SK-N-SH (cell line): ENCODE measurements around the gene DCAF5. TPM values are rescaled to one million over a fixed set of nuclear protein-coding genes. Genes with fewer than 3 reads are reported as not detected.

Experiments used
- CTCF ChIA-PET: fragments of 300-600, 350-600 bp; formaldehyde crosslinking; extraction: SDS; loops from one replicate; lab custom pipeline; 2021; lab: Yijun Ruan, JAX
- POLR2A ChIA-PET: fragments of 350-600 bp; sonication (Branson Sonifier 250); formaldehyde crosslinking; extraction: SDS; loops from one replicate; lab custom pipeline; 2020; ENCODE audit warnings: antibody characterized with exemption, inconsistent platforms; lab: Yijun Ruan, JAX
- DNase-seq: peaks from one replicate; pipeline ENCODE4 v3.0.0; 2012
- H2AFZ ChIP-seq: fragments of 200-600 bp; sonication (generic); 2 replicates; pipeline ENCODE4 v1.8.1; 2016; ENCODE audit warnings: antibody characterized with exemption, mild to moderate bottlenecking, low read depth
- H3F3A ChIP-seq: fragments of 200-600 bp; sonication (generic); replicated peaks from 2 replicates; pipeline ENCODE3; 2016; ENCODE audit warnings: antibody characterized with exemption, mild to moderate bottlenecking; ENCODE audit not compliant: insufficient read depth
- H3K27ac ChIP-seq, 2 experiments: fragments of 200-500 bp in 1 of 2; fragments of 200-600 bp in 1 of 2; sonication (Bioruptor generic) in 1 of 2; sonication (generic), shearing (Covaris generic) in 1 of 2; 2 replicates each; pipeline versions ENCODE4 v1.5.1 to v1.6.1; 2014 to 2016; ENCODE audit warnings: low read depth in 2 of 2, inconsistent platforms in 1 of 2, low read length in 1 of 2, mild to moderate bottlenecking in 1 of 2, mixed read lengths in 1 of 2
- H3K27me3 ChIP-seq: fragments of 200-600 bp; sonication (generic), shearing (Covaris generic); 2 replicates; pipeline ENCODE4 v1.6.1; 2016; ENCODE audit warnings: mixed run types; ENCODE audit not compliant: insufficient read depth
- H3K36me3 ChIP-seq, 2 experiments: fragments of 200-500 bp in 1 of 2; fragments of 200-600 bp in 1 of 2; sonication (Bioruptor generic) in 1 of 2; sonication (generic) in 1 of 2; replicated peaks in 1 of 2; 2 replicates each; pipeline versions ENCODE3 to v1.5.1; 2014 to 2016; ENCODE audit warnings: low read length in 1 of 2, mild to moderate bottlenecking in 1 of 2; ENCODE audit not compliant: insufficient read depth in 2 of 2, control insufficient read depth in 1 of 2
- H3K4me1 ChIP-seq, 2 experiments: fragments of 200-500 bp in 1 of 2; fragments of 200-600 bp in 1 of 2; sonication (Bioruptor generic) in 1 of 2; sonication (generic), shearing (Covaris generic) in 1 of 2; 2 replicates each; pipeline versions ENCODE4 v1.5.1 to v1.6.1; 2014 to 2016; ENCODE audit warnings: low read depth in 1 of 2, low read length in 1 of 2, mixed run types in 1 of 2; ENCODE audit not compliant: insufficient read depth in 2 of 2, control insufficient read depth in 1 of 2
- H3K4me2 ChIP-seq: fragments of 200-600 bp; sonication (generic), shearing (Covaris generic); 2 replicates; pipeline ENCODE4 v1.6.1; 2017; ENCODE audit warnings: mixed run types
- H3K4me3 ChIP-seq, 2 experiments: fragments of 200-500 bp in 1 of 2; fragments of 200-600 bp in 1 of 2; sonication (Bioruptor generic) in 1 of 2; sonication (generic), shearing (Covaris generic) in 1 of 2; 2 replicates each; pipeline versions ENCODE4 v1.5.1 to v1.8.1; 2014 to 2016; ENCODE audit warnings: low read depth in 2 of 2, inconsistent platforms in 1 of 2, low read length in 1 of 2, mild to moderate bottlenecking in 1 of 2, mixed read lengths in 1 of 2, moderate library complexity in 1 of 2
- H3K79me2 ChIP-seq: fragments of 200-600 bp; sonication (generic); 2 replicates; pipeline ENCODE4 v1.8.1; 2017; ENCODE audit warnings: mild to moderate bottlenecking; ENCODE audit not compliant: insufficient read depth
- H3K9ac ChIP-seq: fragments of 200-600 bp; sonication (generic); 2 replicates; pipeline ENCODE4 v1.6.1; 2017; ENCODE audit warnings: mixed run types
- H3K9me2 ChIP-seq: fragments of 200-600 bp; sonication (generic); 2 replicates; pipeline ENCODE4 v1.6.1; 2017; ENCODE audit warnings: mixed run types
- H3K9me3 ChIP-seq: fragments of 200-600 bp; sonication (generic); 2 replicates; pipeline ENCODE4 v1.6.1; 2017; ENCODE audit warnings: mixed run types, mild to moderate bottlenecking, moderate library complexity
- H4K20me1 ChIP-seq: fragments of 200-600 bp; sonication (generic); 2 replicates; pipeline ENCODE4 v1.6.1; 2017; ENCODE audit warnings: mild to moderate bottlenecking, mixed run types; ENCODE audit not compliant: insufficient read depth
- EP300 ChIP-seq, 2 experiments: IDR thresholded peaks; 2 replicates each; pipeline versions ENCODE4 v1.4.0 to v1.6.1; 2012; ENCODE audit warnings: borderline replicate concordance in 1 of 2, low read depth in 1 of 2, low read length in 1 of 2
- FOXM1 ChIP-seq: IDR thresholded peaks from 2 replicates; pipeline ENCODE4 v1.4.0; 2012; ENCODE audit warnings: low read depth, mild to moderate bottlenecking
- GABPA ChIP-seq: IDR thresholded peaks from 2 replicates; pipeline ENCODE4 v1.4.0; 2012; ENCODE audit warnings: low read depth, mild to moderate bottlenecking
- JUND ChIP-seq: IDR thresholded peaks from 2 replicates; pipeline ENCODE4 v1.4.0; 2012
- MEF2A ChIP-seq: IDR thresholded peaks from 2 replicates; pipeline ENCODE4 v1.4.0; 2012; ENCODE audit warnings: low read depth, borderline replicate concordance
- NRF1 ChIP-seq: IDR thresholded peaks from 2 replicates; pipeline ENCODE4 v1.6.1; 2012; ENCODE audit warnings: low read depth, mild to moderate bottlenecking, low read length
- RAD21 ChIP-seq: IDR thresholded peaks from 2 replicates; pipeline ENCODE4 v1.6.1; 2012; ENCODE audit warnings: mild to moderate bottlenecking, low read length
- RCOR1 ChIP-seq: fragments of 150-350 bp; IDR thresholded peaks from 2 replicates; pipeline ENCODE4 v1.6.1; 2017; ENCODE audit warnings: antibody characterized with exemption, low read length
- RFX5 ChIP-seq: IDR thresholded peaks from 2 replicates; pipeline ENCODE4 v1.6.1; 2012; ENCODE audit warnings: mild to moderate bottlenecking, improper control_type of control experiment, low read length
- SIN3A ChIP-seq: IDR thresholded peaks from 2 replicates; pipeline ENCODE4 v1.6.1; 2012; ENCODE audit warnings: low read depth, mild to moderate bottlenecking, low read length, moderate library complexity, borderline replicate concordance
- TAF1 ChIP-seq: IDR thresholded peaks from 2 replicates; pipeline ENCODE4 v1.6.1; 2012; ENCODE audit warnings: low read depth, mild to moderate bottlenecking, low read length, moderate library complexity, borderline replicate concordance
- TCF12 ChIP-seq: IDR thresholded peaks from 2 replicates; pipeline ENCODE4 v1.4.0; 2012
- TEAD4 ChIP-seq: IDR thresholded peaks from 2 replicates; pipeline ENCODE4 v1.4.0; 2012; ENCODE audit warnings: mild to moderate bottlenecking, borderline replicate concordance; ENCODE audit not compliant: insufficient read depth
- USF1 ChIP-seq: IDR thresholded peaks from 2 replicates; pipeline ENCODE4 v1.4.0; 2012; ENCODE audit warnings: low read depth, borderline replicate concordance
- YY1 ChIP-seq: IDR thresholded peaks from 2 replicates; pipeline ENCODE4 v1.4.0; 2012; ENCODE audit warnings: low read depth, mild to moderate bottlenecking
- WGBS: methylation state at CpG from one replicate; pipeline ENCODE4 v1.1.6; 2017; ENCODE audit warnings: low lambda C conversion rate; 5-methylcytosine and 5-hydroxymethylcytosine counted together
- polyA plus RNA-seq, 3 experiments: library from polyadenylated mRNA; depleted of rRNA; stranded (reverse); fragments of >200 nt; gene quantifications; 2 replicates each; pipeline ENCODE4 v1.2.3, GENCODE V29; 2012
- TF ChIP-seq, protein P1 (sequence below): IDR thresholded peaks from 2 replicates; pipeline ENCODE4 v1.4.0; 2012; ENCODE audit warnings: low read depth
- TF ChIP-seq, protein P2 (sequence below): fragments of 200-600 bp; sonication (generic); IDR thresholded peaks from 2 replicates; pipeline ENCODE4 v1.6.1; 2017; ENCODE audit warnings: antibody characterized with exemption, mild to moderate bottlenecking, moderate library complexity
- TF ChIP-seq, protein P3 (sequence below): IDR thresholded peaks from 2 replicates; pipeline ENCODE4 v1.4.0; 2012; ENCODE audit warnings: low read depth, borderline replicate concordance

Gene DCAF5, protein sequence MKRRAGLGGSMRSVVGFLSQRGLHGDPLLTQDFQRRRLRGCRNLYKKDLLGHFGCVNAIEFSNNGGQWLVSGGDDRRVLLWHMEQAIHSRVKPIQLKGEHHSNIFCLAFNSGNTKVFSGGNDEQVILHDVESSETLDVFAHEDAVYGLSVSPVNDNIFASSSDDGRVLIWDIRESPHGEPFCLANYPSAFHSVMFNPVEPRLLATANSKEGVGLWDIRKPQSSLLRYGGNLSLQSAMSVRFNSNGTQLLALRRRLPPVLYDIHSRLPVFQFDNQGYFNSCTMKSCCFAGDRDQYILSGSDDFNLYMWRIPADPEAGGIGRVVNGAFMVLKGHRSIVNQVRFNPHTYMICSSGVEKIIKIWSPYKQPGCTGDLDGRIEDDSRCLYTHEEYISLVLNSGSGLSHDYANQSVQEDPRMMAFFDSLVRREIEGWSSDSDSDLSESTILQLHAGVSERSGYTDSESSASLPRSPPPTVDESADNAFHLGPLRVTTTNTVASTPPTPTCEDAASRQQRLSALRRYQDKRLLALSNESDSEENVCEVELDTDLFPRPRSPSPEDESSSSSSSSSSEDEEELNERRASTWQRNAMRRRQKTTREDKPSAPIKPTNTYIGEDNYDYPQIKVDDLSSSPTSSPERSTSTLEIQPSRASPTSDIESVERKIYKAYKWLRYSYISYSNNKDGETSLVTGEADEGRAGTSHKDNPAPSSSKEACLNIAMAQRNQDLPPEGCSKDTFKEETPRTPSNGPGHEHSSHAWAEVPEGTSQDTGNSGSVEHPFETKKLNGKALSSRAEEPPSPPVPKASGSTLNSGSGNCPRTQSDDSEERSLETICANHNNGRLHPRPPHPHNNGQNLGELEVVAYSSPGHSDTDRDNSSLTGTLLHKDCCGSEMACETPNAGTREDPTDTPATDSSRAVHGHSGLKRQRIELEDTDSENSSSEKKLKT
- polyA plus RNA-seq (2012; rRNA removed): 26.7 and 29.2 TPM in 2 replicates
- polyA plus RNA-seq (2012; cell fraction: cytosol; rRNA removed): 12.2 and 17.4 TPM in 2 replicates
- 92.7 and 97.2 TPM in 2 replicates for polyA plus RNA-seq (2012; cell fraction: nucleus; rRNA removed)

DNA sequence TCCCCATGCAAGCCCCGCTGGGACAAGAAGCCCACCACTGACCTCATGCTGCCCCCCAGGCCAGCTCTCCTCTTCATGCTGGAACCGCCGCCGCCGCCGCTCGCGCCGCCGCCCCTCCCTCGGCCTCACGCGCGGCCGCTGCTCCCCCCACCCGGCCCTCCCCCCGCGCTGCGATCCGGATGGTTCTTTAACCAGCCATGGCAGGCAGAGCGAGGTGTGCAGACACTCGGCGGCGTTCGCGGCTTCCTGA, at the start of gene DCAF5:
TSS of gene DCAF5 (minus strand) at position 218 of the 250 bp plus-strand sequence. CDS start at position 77, 141 bp downstream.
- Histone ChIP-seq H3K4me1 (peaks cover 18 to 19% of the 10 kb centered on the region in 2 experiments; a peak in 3 of 4 replicates), H3K9me2 (no peaks in the 10 kb centered on the region), H3K27ac (peak within 1 kb of the TSS; percentile 86), H3K36me3 (peaks cover 6 to 12% of the 10 kb centered on the region in 2 experiments), H3K79me2 (peaks cover 47% of the 10 kb centered on the region), H3K4me2 (peak within 1 kb of the TSS; percentile 91), H3K27me3 (no peaks in the 10 kb centered on the region), H3K9ac (peak within 1 kb of the TSS; percentile 91), H3F3A (peaks cover 14% of the 10 kb centered on the region), H2AFZ (peak within 1 kb of the TSS; percentile 91), H3K9me3 (no peaks in the 10 kb centered on the region), H4K20me1 (peaks cover 26% of the 10 kb centered on the region), H3K4me3 (peak within 1 kb of the TSS; percentile 88 to 91)
- CTCF ChIA-PET: interaction anchor here (1.0 to 4.7 kb wide), 4 partner anchors 15 to 309 kb away, joined by 3 to 66 read pairs (median 4); no protein-coding TSS in a partner anchor
- POLR2A ChIA-PET: interaction anchor here (0.6 to 0.8 kb wide), 2 partner anchors 186 to 245 kb away, joined by 3 read pairs; partner anchors contain the start of genes ERH and SLC39A9
- DNase-seq: no peak
- no CpG with 5 or more reads among the region's 26 CpGs for WGBS
- TF ChIP-seq JUND (no peak), GABPA (no peak), FOXM1 (no peak), USF1 (no peak), RCOR1 (no peak), TCF12 (no peak), RFX5 (no peak), TAF1 (peak; percentile 78; the same call in 1 of the 2 replicates), RAD21 (no peak), EP300 (IDR thresholded peaks at IDR 0.05; ENCODE audit: borderline replicate concordance in 1 of 2, low read depth in 1 of 2, low read length in 1 of 2) (peak in 1 of 2 experiments; percentile 6; a peak in 1 of 4 replicates), YY1 (0 out of 2 replicates have a peak, but pooled peaks have one; percentile 12), SIN3A (no peak), TEAD4 (no peak), NRF1 (no peak), MEF2A (no peak)
- TF ChIP-seq, protein P1, sequence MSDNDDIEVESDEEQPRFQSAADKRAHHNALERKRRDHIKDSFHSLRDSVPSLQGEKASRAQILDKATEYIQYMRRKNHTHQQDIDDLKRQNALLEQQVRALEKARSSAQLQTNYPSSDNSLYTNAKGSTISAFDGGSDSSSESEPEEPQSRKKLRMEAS: no peak
- TF ChIP-seq, protein P2, sequence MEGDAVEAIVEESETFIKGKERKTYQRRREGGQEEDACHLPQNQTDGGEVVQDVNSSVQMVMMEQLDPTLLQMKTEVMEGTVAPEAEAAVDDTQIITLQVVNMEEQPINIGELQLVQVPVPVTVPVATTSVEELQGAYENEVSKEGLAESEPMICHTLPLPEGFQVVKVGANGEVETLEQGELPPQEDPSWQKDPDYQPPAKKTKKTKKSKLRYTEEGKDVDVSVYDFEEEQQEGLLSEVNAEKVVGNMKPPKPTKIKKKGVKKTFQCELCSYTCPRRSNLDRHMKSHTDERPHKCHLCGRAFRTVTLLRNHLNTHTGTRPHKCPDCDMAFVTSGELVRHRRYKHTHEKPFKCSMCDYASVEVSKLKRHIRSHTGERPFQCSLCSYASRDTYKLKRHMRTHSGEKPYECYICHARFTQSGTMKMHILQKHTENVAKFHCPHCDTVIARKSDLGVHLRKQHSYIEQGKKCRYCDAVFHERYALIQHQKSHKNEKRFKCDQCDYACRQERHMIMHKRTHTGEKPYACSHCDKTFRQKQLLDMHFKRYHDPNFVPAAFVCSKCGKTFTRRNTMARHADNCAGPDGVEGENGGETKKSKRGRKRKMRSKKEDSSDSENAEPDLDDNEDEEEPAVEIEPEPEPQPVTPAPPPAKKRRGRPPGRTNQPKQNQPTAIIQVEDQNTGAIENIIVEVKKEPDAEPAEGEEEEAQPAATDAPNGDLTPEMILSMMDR: no peak
- TF ChIP-seq, protein P3, sequence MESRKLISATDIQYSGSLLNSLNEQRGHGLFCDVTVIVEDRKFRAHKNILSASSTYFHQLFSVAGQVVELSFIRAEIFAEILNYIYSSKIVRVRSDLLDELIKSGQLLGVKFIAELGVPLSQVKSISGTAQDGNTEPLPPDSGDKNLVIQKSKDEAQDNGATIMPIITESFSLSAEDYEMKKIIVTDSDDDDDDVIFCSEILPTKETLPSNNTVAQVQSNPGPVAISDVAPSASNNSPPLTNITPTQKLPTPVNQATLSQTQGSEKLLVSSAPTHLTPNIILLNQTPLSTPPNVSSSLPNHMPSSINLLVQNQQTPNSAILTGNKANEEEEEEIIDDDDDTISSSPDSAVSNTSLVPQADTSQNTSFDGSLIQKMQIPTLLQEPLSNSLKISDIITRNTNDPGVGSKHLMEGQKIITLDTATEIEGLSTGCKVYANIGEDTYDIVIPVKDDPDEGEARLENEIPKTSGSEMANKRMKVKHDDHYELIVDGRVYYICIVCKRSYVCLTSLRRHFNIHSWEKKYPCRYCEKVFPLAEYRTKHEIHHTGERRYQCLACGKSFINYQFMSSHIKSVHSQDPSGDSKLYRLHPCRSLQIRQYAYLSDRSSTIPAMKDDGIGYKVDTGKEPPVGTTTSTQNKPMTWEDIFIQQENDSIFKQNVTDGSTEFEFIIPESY: 0 out of 2 replicates have a peak, but pooled peaks have one; percentile 47
